Measurements from ENCODE around the gene KIRREL3. TPM values are rescaled to one million over a fixed set of nuclear protein-coding genes. Genes with fewer than 3 reads are reported as not detected.

The KIRREL3 gene
- polyA plus RNA-seq, 1 of the 3 experiments (the other 2 are of a cell fraction), result 3.7 TPM

DNA sequence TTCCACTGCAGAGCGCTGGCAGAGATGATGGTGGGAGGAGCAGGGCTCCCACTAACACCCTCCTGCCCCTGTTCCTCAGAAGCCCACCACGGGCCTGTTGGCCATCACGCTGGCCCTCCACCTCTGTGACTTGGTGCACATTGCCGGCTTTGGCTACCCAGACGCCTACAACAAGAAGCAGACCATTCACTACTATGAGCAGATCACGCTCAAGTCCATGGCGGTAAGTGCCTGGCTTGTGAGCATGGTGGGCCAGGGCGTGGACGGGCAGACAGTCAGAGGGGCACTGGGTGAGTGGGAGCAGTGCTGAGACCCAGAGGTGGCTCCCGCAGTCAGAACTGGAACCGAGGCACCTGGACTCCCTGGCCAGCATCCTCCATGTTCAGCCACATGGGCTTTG lies 587.1 kb downstream of the KIRREL3 start:
- H3K4me3 ChIP-seq (ENCODE audit: low read depth in 2 of 2, low read length in 1 of 2), result no peak overlapping the region
- no peak overlapping the region for H3K9ac ChIP-seq
- H3K27me3 ChIP-seq (ENCODE audit: insufficient read depth), result no peaks in the 10 kb centered on the region
- no peaks in the 10 kb centered on the region for H3K79me2 ChIP-seq (ENCODE audit: insufficient read depth)
- no peaks in the 10 kb centered on the region for H4K20me1 ChIP-seq (ENCODE audit: insufficient read depth)
- no peak overlapping the region for H2AFZ ChIP-seq (ENCODE audit: low read depth)
- WGBS (ENCODE audit: low lambda C conversion rate), result 97% methylated on average over 8 of the region's 11 CpGs
- ChIA-PET POLR2A (no interaction called here), CTCF (interaction anchor here (0.7 to 2.4 kb wide), 2 partner anchors 11 to 106 kb away, joined by 3 to 8 read pairs; no protein-coding TSS in a partner anchor)
- H3K9me3 ChIP-seq, result no peaks in the 10 kb centered on the region
- no peaks in the 10 kb centered on the region for H3K9me2 ChIP-seq
- TF ChIP-seq, protein P1, sequence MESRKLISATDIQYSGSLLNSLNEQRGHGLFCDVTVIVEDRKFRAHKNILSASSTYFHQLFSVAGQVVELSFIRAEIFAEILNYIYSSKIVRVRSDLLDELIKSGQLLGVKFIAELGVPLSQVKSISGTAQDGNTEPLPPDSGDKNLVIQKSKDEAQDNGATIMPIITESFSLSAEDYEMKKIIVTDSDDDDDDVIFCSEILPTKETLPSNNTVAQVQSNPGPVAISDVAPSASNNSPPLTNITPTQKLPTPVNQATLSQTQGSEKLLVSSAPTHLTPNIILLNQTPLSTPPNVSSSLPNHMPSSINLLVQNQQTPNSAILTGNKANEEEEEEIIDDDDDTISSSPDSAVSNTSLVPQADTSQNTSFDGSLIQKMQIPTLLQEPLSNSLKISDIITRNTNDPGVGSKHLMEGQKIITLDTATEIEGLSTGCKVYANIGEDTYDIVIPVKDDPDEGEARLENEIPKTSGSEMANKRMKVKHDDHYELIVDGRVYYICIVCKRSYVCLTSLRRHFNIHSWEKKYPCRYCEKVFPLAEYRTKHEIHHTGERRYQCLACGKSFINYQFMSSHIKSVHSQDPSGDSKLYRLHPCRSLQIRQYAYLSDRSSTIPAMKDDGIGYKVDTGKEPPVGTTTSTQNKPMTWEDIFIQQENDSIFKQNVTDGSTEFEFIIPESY (IDR thresholded peaks at IDR 0.05; ENCODE audit: borderline replicate concordance, low read depth), result no peak
- TF ChIP-seq GATA2 (CRISPR knock-in tag; IDR thresholded peaks at IDR 0.05) (no peak), NRF1 (IDR thresholded peaks at IDR 0.05; ENCODE audit: low read depth, low read length) (no peak), RXRA (IDR thresholded peaks at IDR 0.05; ENCODE audit: borderline replicate concordance, low read depth) (no peak), RAD21 (IDR thresholded peaks at IDR 0.05; ENCODE audit: low read length) (no peak), EZH2phosphoT487 (IDR thresholded peaks at IDR 0.05; ENCODE audit: borderline replicate concordance, low read depth) (no peak), MXI1 (IDR thresholded peaks at IDR 0.05; ENCODE audit: low read depth, low read length) (no peak), TAF1 (IDR thresholded peaks at IDR 0.05; ENCODE audit: borderline replicate concordance, low read depth, low read length) (no peak), FOXM1 (IDR thresholded peaks at IDR 0.05; ENCODE audit: low read depth) (no peak), FOSL2 (IDR thresholded peaks at IDR 0.05; ENCODE audit: borderline replicate concordance, low read depth) (no peak), FOXJ3 (CRISPR knock-in tag; IDR thresholded peaks at IDR 0.05) (no peak), SMC3 (IDR thresholded peaks at IDR 0.05; ENCODE audit: low read depth, low read length) (no peak), EP300 (IDR thresholded peaks at IDR 0.05; ENCODE audit: borderline replicate concordance in 1 of 2, low read depth in 1 of 2, low read length in 1 of 2) (no peak), ELF1 (IDR thresholded peaks at IDR 0.05) (no peak)
- TF ChIP-seq, protein P2, sequence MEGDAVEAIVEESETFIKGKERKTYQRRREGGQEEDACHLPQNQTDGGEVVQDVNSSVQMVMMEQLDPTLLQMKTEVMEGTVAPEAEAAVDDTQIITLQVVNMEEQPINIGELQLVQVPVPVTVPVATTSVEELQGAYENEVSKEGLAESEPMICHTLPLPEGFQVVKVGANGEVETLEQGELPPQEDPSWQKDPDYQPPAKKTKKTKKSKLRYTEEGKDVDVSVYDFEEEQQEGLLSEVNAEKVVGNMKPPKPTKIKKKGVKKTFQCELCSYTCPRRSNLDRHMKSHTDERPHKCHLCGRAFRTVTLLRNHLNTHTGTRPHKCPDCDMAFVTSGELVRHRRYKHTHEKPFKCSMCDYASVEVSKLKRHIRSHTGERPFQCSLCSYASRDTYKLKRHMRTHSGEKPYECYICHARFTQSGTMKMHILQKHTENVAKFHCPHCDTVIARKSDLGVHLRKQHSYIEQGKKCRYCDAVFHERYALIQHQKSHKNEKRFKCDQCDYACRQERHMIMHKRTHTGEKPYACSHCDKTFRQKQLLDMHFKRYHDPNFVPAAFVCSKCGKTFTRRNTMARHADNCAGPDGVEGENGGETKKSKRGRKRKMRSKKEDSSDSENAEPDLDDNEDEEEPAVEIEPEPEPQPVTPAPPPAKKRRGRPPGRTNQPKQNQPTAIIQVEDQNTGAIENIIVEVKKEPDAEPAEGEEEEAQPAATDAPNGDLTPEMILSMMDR (IDR thresholded peaks at IDR 0.05), result no peak
- TF ChIP-seq, protein P3, sequence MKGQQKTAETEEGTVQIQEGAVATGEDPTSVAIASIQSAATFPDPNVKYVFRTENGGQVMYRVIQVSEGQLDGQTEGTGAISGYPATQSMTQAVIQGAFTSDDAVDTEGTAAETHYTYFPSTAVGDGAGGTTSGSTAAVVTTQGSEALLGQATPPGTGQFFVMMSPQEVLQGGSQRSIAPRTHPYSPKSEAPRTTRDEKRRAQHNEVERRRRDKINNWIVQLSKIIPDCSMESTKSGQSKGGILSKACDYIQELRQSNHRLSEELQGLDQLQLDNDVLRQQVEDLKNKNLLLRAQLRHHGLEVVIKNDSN (IDR thresholded peaks at IDR 0.05; ENCODE audit: borderline replicate concordance, low read depth), result no peak
- TF ChIP-seq, protein P4, sequence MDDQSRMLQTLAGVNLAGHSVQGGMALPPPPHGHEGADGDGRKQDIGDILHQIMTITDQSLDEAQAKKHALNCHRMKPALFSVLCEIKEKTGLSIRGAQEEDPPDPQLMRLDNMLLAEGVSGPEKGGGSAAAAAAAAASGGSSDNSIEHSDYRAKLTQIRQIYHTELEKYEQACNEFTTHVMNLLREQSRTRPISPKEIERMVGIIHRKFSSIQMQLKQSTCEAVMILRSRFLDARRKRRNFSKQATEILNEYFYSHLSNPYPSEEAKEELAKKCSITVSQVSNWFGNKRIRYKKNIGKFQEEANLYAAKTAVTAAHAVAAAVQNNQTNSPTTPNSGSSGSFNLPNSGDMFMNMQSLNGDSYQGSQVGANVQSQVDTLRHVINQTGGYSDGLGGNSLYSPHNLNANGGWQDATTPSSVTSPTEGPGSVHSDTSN (IDR thresholded peaks at IDR 0.05), result no peak
- TF ChIP-seq, protein P5, sequence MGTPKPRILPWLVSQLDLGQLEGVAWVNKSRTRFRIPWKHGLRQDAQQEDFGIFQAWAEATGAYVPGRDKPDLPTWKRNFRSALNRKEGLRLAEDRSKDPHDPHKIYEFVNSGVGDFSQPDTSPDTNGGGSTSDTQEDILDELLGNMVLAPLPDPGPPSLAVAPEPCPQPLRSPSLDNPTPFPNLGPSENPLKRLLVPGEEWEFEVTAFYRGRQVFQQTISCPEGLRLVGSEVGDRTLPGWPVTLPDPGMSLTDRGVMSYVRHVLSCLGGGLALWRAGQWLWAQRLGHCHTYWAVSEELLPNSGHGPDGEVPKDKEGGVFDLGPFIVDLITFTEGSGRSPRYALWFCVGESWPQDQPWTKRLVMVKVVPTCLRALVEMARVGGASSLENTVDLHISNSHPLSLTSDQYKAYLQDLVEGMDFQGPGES (IDR thresholded peaks at IDR 0.05; ENCODE audit: low read depth, low read length), result no peak
- TF ChIP-seq, protein P6, sequence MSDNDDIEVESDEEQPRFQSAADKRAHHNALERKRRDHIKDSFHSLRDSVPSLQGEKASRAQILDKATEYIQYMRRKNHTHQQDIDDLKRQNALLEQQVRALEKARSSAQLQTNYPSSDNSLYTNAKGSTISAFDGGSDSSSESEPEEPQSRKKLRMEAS (IDR thresholded peaks at IDR 0.05; ENCODE audit: low read depth), result no peak
- no peak for DNase-seq
- H3K4me1 ChIP-seq (ENCODE audit: control insufficient read depth in 1 of 2, insufficient read depth in 2 of 2, low read depth in 1 of 2, low read length in 1 of 2), result peaks cover 0 to 3% of the 10 kb centered on the region in 2 experiments; a peak in 1 of 4 replicates
- no peak overlapping the region for H3K27ac ChIP-seq (ENCODE audit: low read depth in 2 of 2, low read length in 1 of 2)
- H3K36me3 ChIP-seq (replicated peaks in 1 of 2; ENCODE audit: control insufficient read depth in 1 of 2, insufficient read depth in 2 of 2, low read length in 1 of 2), result peaks cover 0 to 8% of the 10 kb centered on the region in 2 experiments
- no peaks in the 10 kb centered on the region for H3F3A ChIP-seq (replicated peaks; ENCODE audit: insufficient read depth)
- no peak overlapping the region for H3K4me2 ChIP-seq

All from SK-N-SH (cell line).